Ishikawa (cell line): ENCODE measurements around the gene VWDE.

Experiments
- CEBPB ChIP-seq: IDR thresholded peaks from 2 replicates; pipeline ENCODE4 v1.6.1; 2012
- CREB1 ChIP-seq: IDR thresholded peaks from 2 replicates; pipeline ENCODE4 v1.6.1; 2012; ENCODE audit warnings: low read depth
- EGR1 ChIP-seq: IDR thresholded peaks from 2 replicates; pipeline ENCODE4 v1.6.1; 2012
- EP300 ChIP-seq: IDR thresholded peaks from 2 replicates; pipeline ENCODE4 v1.6.1; 2012; ENCODE audit warnings: borderline replicate concordance
- MAX ChIP-seq: IDR thresholded peaks from 2 replicates; pipeline ENCODE4 v1.6.1; 2012
- YY1 ChIP-seq: IDR thresholded peaks from 2 replicates; pipeline ENCODE4 v1.6.1; 2012; ENCODE audit warnings: low read depth
- TF ChIP-seq, protein P1 (sequence below): IDR thresholded peaks from 2 replicates; pipeline ENCODE4 v1.6.1; 2012; ENCODE audit warnings: low read depth, mild to moderate bottlenecking

GRCh38 chr7:12422554-12423320 is 19.1 kb upstream of the VWDE start:
- no peak for TF ChIP-seq EP300
- no peak for TF ChIP-seq MAX
- no peak for TF ChIP-seq YY1
- no peak for TF ChIP-seq CEBPB
- TF ChIP-seq EGR1 = no peak
- TF ChIP-seq, protein P1, sequence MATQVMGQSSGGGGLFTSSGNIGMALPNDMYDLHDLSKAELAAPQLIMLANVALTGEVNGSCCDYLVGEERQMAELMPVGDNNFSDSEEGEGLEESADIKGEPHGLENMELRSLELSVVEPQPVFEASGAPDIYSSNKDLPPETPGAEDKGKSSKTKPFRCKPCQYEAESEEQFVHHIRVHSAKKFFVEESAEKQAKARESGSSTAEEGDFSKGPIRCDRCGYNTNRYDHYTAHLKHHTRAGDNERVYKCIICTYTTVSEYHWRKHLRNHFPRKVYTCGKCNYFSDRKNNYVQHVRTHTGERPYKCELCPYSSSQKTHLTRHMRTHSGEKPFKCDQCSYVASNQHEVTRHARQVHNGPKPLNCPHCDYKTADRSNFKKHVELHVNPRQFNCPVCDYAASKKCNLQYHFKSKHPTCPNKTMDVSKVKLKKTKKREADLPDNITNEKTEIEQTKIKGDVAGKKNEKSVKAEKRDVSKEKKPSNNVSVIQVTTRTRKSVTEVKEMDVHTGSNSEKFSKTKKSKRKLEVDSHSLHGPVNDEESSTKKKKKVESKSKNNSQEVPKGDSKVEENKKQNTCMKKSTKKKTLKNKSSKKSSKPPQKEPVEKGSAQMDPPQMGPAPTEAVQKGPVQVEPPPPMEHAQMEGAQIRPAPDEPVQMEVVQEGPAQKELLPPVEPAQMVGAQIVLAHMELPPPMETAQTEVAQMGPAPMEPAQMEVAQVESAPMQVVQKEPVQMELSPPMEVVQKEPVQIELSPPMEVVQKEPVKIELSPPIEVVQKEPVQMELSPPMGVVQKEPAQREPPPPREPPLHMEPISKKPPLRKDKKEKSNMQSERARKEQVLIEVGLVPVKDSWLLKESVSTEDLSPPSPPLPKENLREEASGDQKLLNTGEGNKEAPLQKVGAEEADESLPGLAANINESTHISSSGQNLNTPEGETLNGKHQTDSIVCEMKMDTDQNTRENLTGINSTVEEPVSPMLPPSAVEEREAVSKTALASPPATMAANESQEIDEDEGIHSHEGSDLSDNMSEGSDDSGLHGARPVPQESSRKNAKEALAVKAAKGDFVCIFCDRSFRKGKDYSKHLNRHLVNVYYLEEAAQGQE = no peak
- TF ChIP-seq CREB1 = no peak
